Activated T-cell treated with anti-CD3 and anti-CD28 coated beads for 1 hour (primary cell): ENCODE measurements around the gene MARCHF3.
"Not testable (repeated sequence)": the region's sequence is repeated elsewhere in the genome, so short reads cannot be mapped to it uniquely, and the experiment has no call there.

Experiments used
- DNase-seq: peaks from one replicate; pipeline ENCODE4 v3.0.0-alpha.2; 2020; ENCODE audit warnings: low read depth

The MARCHF3 gene

GRCh38 chr5:126847456-126847820 lies 182.9 kb downstream of the MARCHF3 start:
- no peak for DNase-seq

GRCh38 chr5:126846744-126847455 lies 183.5 kb downstream of the MARCHF3 start:
- DNase-seq = no peak

- DNase-seq = no peak
Observed at GRCh38 chr5:126846344-126846743, 184.0 kb downstream of the MARCHF3 start.

GRCh38 chr5:126845470-126846070 lies 184.8 kb downstream of the MARCHF3 start:
- DNase-seq = peak; percentile 69

GRCh38 chr5:126843375-126843774 lies 187.0 kb downstream of the MARCHF3 start:
- not testable (repeated sequence) for DNase-seq

- DNase-seq = not testable (repeated sequence)
Observed at GRCh38 chr5:126839407-126839806, 191.0 kb downstream of the MARCHF3 start.

- DNase-seq = no peak
Observed at GRCh38 chr5:126837906-126838539, 192.3 kb downstream of the MARCHF3 start.

- no peak for DNase-seq
Observed at GRCh38 chr5:126837242-126837641, 193.1 kb downstream of the MARCHF3 start.

GRCh38 chr5:126836778-126837177 lies 193.6 kb downstream of the MARCHF3 start:
- DNase-seq = no peak

- DNase-seq = no peak
Observed at GRCh38 chr5:126831156-126831555, 199.2 kb downstream of the MARCHF3 start.

- DNase-seq = no peak
Observed at GRCh38 chr5:126830061-126830460, 200.3 kb downstream of the MARCHF3 start.

- DNase-seq = no peak
Observed at GRCh38 chr5:126829098-126829497, 201.3 kb downstream of the MARCHF3 start.

GRCh38 chr5:126826619-126827215 lies 203.6 kb downstream of the MARCHF3 start:
- no peak for DNase-seq

GRCh38 chr5:126819253-126819652 lies 211.1 kb downstream of the MARCHF3 start:
- no peak for DNase-seq

- DNase-seq = no peak
Observed at GRCh38 chr5:126818736-126819135, 211.6 kb downstream of the MARCHF3 start.
